GM21619 (cell line): ENCODE results near the gene MAP7D2.

Source experiments
- ATAC-seq: cut with Tn5 transposase; IDR thresholded peaks from one replicate; pipeline ENCODE4 v1.9.1; 2021; ENCODE audit not compliant: unreplicated experiment

The MAP7D2 gene

GRCh38 chrX:19975845-19976244, 140.9 kb downstream of the MAP7D2 start:
- ATAC-seq = no peak

DNA sequence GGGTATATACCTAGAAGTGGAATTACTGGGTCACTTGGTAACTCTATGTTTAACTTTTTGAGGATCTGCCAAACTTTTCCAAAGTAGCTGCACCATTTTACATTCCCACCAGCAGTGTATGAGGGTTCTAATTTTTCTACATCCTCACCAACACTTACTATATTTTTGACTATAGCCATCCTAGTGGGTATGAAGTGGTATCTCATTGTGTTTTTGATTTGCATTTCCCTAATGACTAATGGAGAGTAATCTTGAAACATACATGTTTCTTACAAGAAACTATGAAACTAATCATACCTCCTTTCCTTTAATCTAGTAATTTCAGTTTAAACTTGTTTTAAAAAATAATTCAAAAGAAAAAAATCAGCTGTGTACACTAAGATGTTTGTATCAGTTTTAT, 143.7 kb downstream of the MAP7D2 start:
- no peak for ATAC-seq

DNA sequence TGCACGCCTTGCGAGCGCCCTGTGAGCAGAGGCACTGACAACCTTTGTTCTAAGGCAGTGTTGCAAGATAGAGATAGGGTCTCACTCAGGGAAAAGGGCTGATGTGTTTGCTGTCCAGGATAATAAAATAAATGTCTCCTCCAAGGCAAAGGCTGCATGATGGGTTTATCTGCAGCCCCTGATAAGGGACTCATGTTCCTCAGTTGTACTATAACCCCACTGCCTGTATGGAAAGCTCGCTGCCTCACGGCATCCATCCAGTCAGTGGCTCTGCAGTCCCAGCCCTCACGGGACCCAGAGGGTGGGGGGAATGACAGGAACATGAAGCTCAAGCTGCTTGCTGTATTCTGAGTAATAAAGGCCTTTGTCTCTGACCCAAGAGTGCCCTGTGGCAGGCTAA, 148.4 kb downstream of the MAP7D2 start:
- ATAC-seq = no peak

DNA sequence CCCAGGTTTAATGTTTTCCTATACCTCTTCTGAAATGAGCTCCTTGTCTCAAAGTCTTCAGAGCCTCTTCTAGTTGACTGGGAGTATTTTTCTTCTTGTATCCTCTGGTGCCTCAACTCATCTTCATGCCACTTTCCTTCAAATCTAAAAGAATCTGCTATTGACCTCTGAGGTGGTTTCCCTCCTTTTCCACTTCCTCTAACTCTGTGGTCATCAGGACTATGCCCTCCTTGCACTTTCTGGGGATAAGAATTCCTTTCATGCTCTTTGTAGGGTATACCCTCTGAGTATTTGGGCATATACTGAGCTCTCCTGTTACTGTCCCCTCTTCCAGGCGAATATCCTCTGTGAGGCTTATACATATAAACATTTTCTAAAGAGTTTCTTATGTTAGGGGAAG, 150.7 kb downstream of the MAP7D2 start:
- no peak for ATAC-seq

DNA sequence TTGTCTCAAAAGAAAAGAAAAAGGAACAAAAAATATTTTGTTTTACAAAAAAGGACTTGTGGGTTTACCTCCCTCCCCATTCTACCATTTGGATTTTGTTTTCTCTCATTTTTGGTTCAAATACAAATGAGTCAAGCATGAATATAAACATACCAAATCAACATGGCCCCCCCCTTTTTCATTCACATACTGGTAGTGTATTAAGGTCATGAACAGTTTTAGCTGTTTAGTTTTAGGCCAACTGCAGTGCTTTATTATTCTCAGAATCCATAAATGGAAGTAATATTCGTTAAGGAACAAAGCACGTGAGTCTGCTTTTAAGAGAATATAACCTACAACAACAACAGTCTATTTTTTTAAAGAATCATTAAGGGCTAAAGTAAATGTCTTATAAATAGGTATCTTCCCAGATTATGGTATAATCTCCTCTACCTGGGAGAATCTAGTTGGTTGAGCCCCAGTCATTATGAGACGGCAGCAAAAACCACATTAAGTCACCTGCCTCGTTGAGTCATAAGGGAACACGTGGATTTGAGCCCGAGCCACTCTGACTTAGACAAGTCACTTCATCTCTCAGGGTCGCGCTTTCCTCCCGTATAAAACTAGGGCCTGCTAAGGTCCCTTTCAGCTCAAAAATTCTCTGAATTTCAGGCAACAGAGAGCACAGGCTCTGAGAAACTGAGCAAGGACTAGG, 152.5 kb downstream of the MAP7D2 start:
- no peak for ATAC-seq

DNA sequence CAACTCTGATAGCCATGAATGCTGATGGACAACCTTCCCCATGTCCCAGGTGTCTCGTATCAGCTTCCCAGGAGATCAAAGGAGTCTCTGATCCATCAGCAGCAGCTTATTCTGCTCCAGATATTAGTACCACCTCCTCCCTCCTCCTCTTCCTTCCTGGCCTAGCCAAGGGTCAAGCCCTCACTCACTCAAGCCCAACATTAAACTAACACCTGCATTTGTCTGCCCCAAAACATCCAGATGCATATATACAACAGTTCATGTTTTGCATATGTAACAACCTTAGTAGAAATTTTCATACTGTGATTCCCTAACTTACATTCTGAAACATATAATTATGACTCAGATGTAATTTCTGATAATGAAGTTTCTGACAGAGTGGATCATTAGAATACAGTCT, 155.8 kb downstream of the MAP7D2 start:
- peak; percentile 51 for ATAC-seq

DNA sequence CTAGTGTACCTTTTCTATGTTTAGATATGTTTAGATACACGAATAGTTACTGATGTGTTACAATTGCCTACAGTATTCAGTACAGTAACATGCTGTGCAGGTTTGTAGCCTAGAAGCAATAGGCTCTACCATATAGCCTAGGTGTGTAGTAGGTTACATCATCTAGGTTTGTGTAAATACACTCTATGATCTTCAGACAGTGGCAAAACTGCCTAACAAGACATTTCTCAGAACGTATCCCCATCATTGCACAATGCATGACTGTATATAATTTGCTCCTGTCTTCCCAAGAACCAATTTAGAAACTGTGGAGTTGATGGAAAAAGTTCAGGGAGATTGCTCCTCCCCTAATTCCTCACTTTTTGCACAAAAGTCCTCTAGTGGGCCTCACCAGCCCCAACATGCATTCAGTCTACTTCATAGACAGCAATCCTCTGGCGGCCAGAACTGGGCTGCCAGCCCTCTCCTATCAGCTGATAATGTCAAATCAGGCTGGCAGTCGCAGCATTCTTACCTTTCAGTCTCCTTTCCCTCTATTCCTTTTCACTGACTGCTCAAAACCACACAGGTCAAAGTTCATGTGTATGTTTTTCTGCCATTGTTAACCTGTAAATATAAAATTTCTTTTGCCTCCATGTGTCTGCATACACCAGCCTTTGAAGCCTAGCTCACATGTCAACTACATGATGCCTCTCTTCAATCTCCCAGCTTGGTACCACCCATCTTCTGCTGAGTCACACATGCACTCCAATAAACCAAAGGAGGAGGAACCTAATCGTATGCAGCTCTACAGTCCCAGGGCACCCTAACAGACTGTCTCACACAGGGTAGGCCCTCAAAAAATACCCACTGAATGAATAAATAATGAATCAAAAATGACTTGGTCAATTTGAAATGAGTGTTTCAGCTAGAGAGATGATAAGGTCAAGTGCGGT, 157.9 kb downstream of the MAP7D2 start:
- no peak for ATAC-seq

DNA sequence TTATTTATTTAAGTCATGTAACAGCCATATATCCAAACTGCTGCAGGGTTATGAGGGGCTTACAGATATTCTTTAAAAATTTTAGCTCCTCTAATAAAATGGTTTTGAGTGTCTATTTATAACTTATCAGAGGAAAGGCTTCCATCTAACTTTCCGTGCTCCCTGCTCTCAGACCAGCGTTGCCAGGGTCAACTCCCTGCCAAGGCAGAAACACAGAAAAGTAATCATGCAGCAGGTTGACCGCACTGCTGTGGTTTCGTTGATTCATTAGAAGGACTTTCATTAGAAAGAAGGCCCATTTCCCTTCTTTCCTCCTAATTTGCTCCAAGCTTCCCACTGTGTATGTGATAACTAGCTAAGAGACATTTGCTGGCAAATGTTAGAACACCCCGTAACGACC, 159.8 kb downstream of the MAP7D2 start:
- no peak for ATAC-seq
